ENCODE measurements around the gene USF1.

DNA sequence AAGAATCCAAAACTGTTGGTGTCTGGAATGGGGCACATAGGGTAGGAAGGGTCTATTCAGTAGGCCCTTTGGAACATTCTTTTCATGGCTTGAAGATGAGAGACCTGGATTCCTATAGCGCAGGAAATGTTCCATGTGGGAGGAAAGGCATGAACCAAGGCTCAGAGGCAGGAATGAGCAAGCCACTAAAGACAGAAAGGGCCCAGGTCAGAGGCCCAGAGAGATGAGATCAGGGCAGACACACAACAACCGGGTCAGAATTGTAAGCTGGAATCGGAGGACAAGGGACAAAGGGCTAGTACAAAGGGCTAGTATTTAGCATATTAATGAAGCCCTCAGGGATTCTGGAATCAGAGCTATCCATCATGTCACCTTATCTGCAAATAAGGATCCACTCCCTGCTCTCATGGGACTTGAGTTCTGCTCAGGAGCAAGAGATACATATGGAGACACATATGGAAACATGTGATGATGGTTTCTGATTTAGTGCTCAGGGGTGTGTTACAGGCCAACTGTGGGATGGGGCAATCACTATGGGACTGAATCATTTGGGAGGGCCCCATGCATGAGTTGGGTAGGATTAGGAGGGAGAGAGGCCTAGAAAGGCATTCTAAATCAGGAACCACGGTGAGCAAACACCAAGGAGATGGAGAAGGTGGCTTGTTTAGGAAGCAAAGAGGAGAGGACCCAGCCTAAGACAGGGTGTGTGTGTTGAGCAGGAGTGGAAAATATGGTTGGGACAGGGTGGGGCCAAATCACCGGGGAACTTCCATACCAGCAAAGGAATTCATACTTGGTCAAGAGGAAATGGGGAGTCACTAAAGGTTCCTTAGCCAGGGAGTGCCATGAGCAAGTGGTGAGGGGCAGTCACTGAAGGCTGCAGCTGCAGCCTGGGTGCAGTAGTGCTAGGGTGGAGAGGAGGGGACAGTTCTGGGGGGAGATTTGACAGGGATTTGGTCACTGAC lies 34.9 kb upstream of the USF1 start:
- no peak for TF ChIP-seq CTCF (IDR thresholded peaks at IDR 0.05 in 4 of 5, conservative IDR thresholded peaks at IDR 0.05 in 1 of 5)
- TF ChIP-seq POLR2A (IDR thresholded peaks at IDR 0.05): no peak

All from gastrocnemius medialis (tissue), 4 donors.